Right atrium auricular region (tissue), 2 donors: ENCODE measurements around the gene HOXA3. TPM values are rescaled to one million over a fixed set of nuclear protein-coding genes. Genes with fewer than 3 reads are reported as not detected.

Source experiments
- DNase-seq: peaks from one replicate; pipeline ENCODE4 v3.0.0-alpha.2; 2019; ENCODE audit warnings: low spot score
- H3K27ac ChIP-seq, 2 donors: fragments of 200-600 bp; sonication (generic); 1 replicate in 1 of 2; 2 replicates in 1 of 2; pipeline ENCODE4 v1.5.1; 2016 to 2019
- H3K27me3 ChIP-seq, 2 donors: fragments of 200-600 bp; sonication (generic); one replicate each; pipeline versions ENCODE4 v1.5.1 to v1.6.0; 2017 to 2019
- H3K36me3 ChIP-seq: fragments of 200-600 bp; sonication (generic); one replicate; pipeline ENCODE4 v1.5.1; 2016
- H3K4me1 ChIP-seq, 2 donors: fragments of 200-600 bp; sonication (generic); one replicate each; pipeline versions ENCODE4 v1.5.1 to v1.6.0; 2017 to 2019
- H3K4me3 ChIP-seq, 2 donors: fragments of 200-600 bp; sonication (generic); 1 replicate in 1 of 2; 2 replicates in 1 of 2; pipeline ENCODE4 v1.5.1; 2017 to 2019; ENCODE audit warnings: mild to moderate bottlenecking in 1 of 2, moderate library complexity in 1 of 2
- H3K9me3 ChIP-seq, 2 donors: fragments of 200-600 bp; sonication (generic); one replicate each; pipeline ENCODE4 v1.5.1; 2019
- total RNA-seq, 2 donors: library from RNA; depleted of rRNA; stranded (reverse); fragments of >200 nt; gene quantifications; one replicate each; pipeline ENCODE4 v1.1.0, GENCODE V29; 2016
- TF ChIP-seq, protein P1 (sequence below), 2 donors: fragments of 200-600 bp; sonication (generic); IDR thresholded peaks; one replicate each; pipeline ENCODE4 v1.5.1; 2019; ENCODE audit warnings: antibody characterized with exemption in 2 of 2

The HOXA3 gene
- total RNA-seq, result under 1 TPM; 0.28 to 0.30 TPM

DNA sequence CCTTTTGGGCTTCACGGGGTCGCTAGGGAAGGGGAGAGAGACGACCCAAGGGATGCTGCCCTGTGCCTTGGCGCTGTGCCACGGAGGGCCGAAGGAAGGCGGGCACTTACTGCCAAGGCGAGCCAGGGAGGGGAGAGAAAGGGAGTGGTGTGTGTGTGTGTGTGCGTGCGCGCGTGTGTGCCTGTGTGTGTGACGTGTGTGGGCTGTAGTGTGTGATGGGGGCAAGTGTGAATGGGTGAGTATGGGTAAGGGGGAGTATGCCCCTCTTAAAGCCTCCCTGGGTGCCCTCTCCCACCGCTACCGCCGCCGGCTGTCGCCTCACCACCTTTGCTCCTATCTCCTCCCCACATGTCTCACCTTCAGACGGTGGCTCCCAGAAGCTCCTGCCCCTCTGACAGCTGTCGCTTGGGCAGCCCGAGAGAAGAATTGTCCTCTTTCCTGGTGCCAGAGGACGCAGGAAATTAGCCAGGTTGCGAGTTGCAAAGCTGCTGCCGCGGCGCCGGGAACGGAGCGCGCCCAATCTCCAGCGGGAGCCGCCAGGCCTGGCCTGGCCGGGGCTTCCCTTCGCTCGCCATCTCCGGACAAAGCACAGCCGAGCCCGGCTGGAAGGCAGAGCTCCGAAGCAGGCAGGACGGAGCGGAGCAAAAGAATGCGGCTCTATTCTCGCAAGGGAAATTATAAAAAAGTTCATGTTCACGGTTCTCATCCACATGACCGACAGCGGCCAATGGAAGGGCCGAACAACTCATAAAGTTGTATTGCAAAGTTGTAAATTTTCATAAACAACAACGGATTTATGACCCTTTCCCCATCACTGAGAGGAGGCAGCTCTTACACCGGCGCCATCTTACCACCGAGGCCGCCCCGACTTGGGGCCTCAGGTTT is at the start of gene HOXA3:
TSS of gene HOXA3 (minus strand) at position 653 of the 885 bp plus-strand sequence. CDS start 41,943 bp downstream, outside the sequence.
- H3K27ac ChIP-seq, result no peak within 1 kb of the TSS
- H3K4me1 ChIP-seq, result peaks cover 0 to 66% of the 10 kb centered on the region in 2 donors
- no peak for DNase-seq
- H3K27me3 ChIP-seq, result peaks cover 64 to 96% of the 10 kb centered on the region in 2 donors
- no peaks in the 10 kb centered on the region for H3K36me3 ChIP-seq
- H3K9me3 ChIP-seq, result no peaks in the 10 kb centered on the region
- TF ChIP-seq, protein P1, sequence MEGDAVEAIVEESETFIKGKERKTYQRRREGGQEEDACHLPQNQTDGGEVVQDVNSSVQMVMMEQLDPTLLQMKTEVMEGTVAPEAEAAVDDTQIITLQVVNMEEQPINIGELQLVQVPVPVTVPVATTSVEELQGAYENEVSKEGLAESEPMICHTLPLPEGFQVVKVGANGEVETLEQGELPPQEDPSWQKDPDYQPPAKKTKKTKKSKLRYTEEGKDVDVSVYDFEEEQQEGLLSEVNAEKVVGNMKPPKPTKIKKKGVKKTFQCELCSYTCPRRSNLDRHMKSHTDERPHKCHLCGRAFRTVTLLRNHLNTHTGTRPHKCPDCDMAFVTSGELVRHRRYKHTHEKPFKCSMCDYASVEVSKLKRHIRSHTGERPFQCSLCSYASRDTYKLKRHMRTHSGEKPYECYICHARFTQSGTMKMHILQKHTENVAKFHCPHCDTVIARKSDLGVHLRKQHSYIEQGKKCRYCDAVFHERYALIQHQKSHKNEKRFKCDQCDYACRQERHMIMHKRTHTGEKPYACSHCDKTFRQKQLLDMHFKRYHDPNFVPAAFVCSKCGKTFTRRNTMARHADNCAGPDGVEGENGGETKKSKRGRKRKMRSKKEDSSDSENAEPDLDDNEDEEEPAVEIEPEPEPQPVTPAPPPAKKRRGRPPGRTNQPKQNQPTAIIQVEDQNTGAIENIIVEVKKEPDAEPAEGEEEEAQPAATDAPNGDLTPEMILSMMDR (IDR thresholded peaks at IDR 0.05), result no peak
- peak within 1 kb of the TSS in 1 of 2 donors; percentile 30 for H3K4me3 ChIP-seq

DNA sequence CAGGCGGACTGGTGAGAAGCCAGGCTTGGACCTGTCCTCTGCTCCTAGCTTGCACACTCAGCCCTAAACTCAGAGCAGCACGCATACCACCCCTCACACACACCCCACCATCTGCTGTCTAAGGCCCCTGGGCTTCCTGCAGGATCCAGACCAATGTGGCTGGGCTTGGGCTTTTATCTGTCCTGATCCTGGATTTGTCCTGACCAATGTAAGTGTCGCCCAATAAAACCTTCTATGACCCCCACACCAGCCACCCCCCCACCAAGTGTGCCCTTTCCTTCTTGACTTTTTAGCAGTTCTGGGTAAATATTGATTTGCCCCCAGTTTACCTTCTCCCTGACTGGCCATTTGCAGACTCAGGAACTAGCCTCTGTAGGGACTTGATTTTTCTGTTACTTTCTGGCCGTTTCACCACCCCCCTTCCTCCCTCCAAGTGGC is 49.2 kb upstream of the HOXA3 start:
- Histone ChIP-seq H3K27ac (no peak overlapping the region), H3K36me3 (no peaks in the 10 kb centered on the region), H3K27me3 (peaks cover 78 to 80% of the 10 kb centered on the region in 2 donors), H3K4me3 (peak overlapping the region in 1 of 2 donors; percentile 34), H3K4me1 (peaks cover 0 to 34% of the 10 kb centered on the region in 2 donors), H3K9me3 (peaks cover 0 to 4% of the 10 kb centered on the region in 2 donors)
- no peak for DNase-seq
- TF ChIP-seq, protein P1 (IDR thresholded peaks at IDR 0.05), result no peak

DNA sequence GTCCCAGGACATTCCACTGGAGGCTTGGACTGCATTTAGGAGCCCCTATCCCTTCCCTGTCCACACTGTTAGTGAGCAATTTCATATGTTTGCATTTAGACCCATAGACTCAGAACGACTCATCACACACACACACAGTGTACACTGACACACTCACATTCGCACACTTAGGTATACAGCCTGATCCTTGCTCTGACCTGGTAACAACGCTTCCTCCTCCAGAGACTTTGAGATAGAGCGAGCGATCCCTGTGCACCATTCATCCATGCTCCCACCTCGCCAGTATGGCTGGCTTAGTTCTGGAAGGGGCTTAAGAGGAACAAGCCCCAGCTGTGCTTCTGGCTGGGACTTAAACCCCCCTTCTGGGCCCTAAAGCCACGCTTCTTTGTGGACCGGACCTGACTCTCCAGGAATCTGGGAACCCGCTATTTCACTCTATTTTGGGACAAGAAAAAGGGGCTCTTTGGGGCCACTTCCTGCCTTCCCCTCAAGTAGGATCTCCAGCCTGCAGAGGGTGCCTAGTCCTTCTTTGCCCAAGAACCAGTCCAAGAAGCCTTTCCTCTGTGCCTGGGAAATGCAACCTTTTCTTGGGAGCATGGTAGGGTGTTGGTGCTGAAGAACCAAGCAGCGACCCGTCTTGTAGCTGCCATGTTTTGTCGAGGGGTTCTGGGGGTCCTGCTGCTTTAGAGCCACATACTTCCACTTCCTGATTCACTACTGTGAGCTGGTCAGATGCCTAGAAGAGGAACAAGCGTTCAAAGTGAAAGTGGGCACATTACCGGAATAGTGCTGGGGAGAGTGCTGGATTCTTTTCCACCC is 48.6 kb upstream of the HOXA3 start:
- DNase-seq, result no peak
- Histone ChIP-seq H3K9me3 (peaks cover 0 to 3% of the 10 kb centered on the region in 2 donors), H3K27ac (no peak overlapping the region), H3K4me1 (peaks cover 0 to 34% of the 10 kb centered on the region in 2 donors), H3K4me3 (peak overlapping the region in 1 of 2 donors; percentile 34), H3K27me3 (peaks cover 79 to 80% of the 10 kb centered on the region in 2 donors), H3K36me3 (no peaks in the 10 kb centered on the region)
- TF ChIP-seq, protein P1 (IDR thresholded peaks at IDR 0.05), result no peak

DNA sequence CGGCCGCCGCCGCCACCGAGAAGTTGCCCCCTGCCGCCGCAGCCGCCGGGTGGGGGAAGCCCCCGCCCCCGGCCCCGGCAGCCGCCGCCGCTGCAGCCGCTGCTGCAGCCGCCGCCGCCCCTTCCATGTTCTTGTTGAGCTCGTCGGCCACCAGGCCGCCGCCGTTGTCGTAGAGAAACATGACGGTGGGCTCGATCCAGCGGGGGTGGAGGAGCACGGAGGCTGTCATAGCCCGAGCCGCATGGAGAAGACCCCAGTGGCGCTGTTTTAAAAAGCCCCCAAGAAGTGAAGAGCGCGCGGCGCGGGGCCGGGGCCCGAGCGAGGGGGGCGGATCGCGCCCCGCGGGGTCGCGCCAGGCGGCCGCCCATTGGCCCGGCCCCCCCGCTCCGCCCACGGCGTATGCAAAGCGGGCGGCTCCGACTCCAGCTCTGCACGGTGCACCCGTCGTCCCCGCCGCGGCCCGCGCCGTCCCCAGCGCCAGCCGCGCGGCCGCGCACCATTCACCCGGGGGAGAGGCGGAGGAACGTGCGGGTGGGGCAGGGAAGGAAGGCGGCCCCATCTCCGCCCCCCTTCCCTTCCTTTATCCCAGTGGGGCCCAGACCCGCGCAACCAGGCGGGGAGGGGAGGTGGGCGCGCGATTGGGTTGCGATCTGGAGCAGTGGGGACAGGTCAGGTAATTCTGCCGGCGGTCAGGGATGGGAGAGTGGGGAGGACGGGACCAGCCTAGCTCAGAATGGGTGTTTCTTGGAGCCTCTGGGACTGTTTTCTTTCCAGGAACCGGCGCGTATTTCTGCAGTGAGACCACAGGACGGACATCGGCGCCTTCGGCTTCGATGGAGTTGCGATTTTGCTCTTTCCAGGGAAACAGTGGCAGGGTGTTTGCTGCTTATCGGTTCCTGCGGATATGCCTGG is 47.7 kb upstream of the HOXA3 start, which contains the start of gene HOXA13:
TSS of gene HOXA13 (minus strand) at position 243 of the 912 bp plus-strand sequence. CDS start at position 229, 14 bp downstream.
- Histone ChIP-seq H3K4me1 (peaks cover 0 to 29% of the 10 kb centered on the region in 2 donors), H3K9me3 (no peaks in the 10 kb centered on the region), H3K36me3 (no peaks in the 10 kb centered on the region), H3K4me3 (peak within 1 kb of the TSS in 1 of 2 donors; percentile 34), H3K27me3 (peaks cover 77 to 78% of the 10 kb centered on the region in 2 donors), H3K27ac (no peak within 1 kb of the TSS)
- TF ChIP-seq, protein P1 (IDR thresholded peaks at IDR 0.05), result no peak
- no peak for DNase-seq
